HL-60 (cell line): ENCODE results near the gene SHMT1.

Experiments
- DNase-seq, 2 experiments: peaks; one replicate each; pipeline ENCODE4 v3.0.0-alpha.2; 2010 to 2020; ENCODE audit warnings: low read depth in 1 of 2, low spot score in 1 of 2
- H3K27ac ChIP-seq: fragments of 250-450 bp; sonication (Bioruptor Pico); replicated peaks from 2 replicates; pipeline ENCODE4 v1.5.1; 2020; ENCODE audit warnings: mild to moderate bottlenecking, moderate library complexity
- H3K27me3 ChIP-seq: fragments of 250-450 bp; sonication (Bioruptor Pico); 2 replicates; pipeline ENCODE4 v1.5.1; 2021; ENCODE audit warnings: mild to moderate bottlenecking, moderate library complexity; ENCODE audit not compliant: insufficient read depth, poor library complexity, severe bottlenecking
- H3K4me3 ChIP-seq: replicated peaks from 2 replicates; pipeline ENCODE4 v1.5.1; 2011; ENCODE audit warnings: mild to moderate bottlenecking, control low read depth, low read length; ENCODE audit not compliant: insufficient read depth
- GABPA ChIP-seq: IDR thresholded peaks from 2 replicates; pipeline ENCODE4 v1.6.1; 2012; ENCODE audit warnings: low read depth
- POLR2AphosphoS5 ChIP-seq: IDR thresholded peaks from 2 replicates; pipeline ENCODE4 v1.6.1; 2012; ENCODE audit warnings: low read depth
- SPI1 ChIP-seq: IDR thresholded peaks from 2 replicates; pipeline ENCODE4 v1.6.1; 2012; ENCODE audit warnings: low read depth, mild to moderate bottlenecking, borderline replicate concordance
- TF ChIP-seq, protein P1 (sequence below): IDR thresholded peaks from 2 replicates; pipeline ENCODE4 v1.6.1; 2012; ENCODE audit warnings: low read depth; ENCODE audit not compliant: insufficient replicate concordance
- TF ChIP-seq, protein P2 (sequence below): IDR thresholded peaks from one replicate; pipeline ENCODE4 v1.5.1; 2011; ENCODE audit warnings: low read length, control low read depth, inconsistent platforms; ENCODE audit not compliant: insufficient read depth

The SHMT1 gene

GRCh38 chr17:18321309-18321708 lies 42.0 kb downstream of the SHMT1 start:
- Histone ChIP-seq H3K27me3 (no peaks in the 10 kb centered on the region), H3K27ac (no peak overlapping the region), H3K4me3 (no peak overlapping the region)
- TF ChIP-seq, protein P1, sequence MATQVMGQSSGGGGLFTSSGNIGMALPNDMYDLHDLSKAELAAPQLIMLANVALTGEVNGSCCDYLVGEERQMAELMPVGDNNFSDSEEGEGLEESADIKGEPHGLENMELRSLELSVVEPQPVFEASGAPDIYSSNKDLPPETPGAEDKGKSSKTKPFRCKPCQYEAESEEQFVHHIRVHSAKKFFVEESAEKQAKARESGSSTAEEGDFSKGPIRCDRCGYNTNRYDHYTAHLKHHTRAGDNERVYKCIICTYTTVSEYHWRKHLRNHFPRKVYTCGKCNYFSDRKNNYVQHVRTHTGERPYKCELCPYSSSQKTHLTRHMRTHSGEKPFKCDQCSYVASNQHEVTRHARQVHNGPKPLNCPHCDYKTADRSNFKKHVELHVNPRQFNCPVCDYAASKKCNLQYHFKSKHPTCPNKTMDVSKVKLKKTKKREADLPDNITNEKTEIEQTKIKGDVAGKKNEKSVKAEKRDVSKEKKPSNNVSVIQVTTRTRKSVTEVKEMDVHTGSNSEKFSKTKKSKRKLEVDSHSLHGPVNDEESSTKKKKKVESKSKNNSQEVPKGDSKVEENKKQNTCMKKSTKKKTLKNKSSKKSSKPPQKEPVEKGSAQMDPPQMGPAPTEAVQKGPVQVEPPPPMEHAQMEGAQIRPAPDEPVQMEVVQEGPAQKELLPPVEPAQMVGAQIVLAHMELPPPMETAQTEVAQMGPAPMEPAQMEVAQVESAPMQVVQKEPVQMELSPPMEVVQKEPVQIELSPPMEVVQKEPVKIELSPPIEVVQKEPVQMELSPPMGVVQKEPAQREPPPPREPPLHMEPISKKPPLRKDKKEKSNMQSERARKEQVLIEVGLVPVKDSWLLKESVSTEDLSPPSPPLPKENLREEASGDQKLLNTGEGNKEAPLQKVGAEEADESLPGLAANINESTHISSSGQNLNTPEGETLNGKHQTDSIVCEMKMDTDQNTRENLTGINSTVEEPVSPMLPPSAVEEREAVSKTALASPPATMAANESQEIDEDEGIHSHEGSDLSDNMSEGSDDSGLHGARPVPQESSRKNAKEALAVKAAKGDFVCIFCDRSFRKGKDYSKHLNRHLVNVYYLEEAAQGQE: no peak
- TF ChIP-seq SPI1: no peak
- TF ChIP-seq GABPA: no peak
- no peak for DNase-seq

DNA sequence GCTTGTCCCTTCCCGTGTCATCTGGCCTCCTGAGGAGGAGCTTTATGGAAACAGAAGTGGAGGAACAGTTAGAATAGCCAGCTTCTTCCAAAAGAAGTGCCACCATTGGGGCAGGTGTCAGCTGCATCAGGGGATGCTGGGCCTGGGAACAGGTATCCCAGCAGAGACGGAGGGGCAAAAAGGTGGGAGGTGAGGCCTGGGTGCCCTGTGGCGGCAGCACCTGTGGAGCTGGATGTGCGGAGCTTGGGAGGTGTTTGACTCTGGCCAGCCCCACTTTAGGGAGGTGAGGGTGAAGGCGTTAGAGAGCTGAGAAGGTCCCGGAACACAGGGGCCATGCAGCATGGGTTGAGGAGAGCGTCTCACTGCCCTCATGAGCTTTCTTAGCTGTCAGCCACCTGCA lies 43.0 kb downstream of the SHMT1 start:
- no peak for DNase-seq
- Histone ChIP-seq H3K27me3 (no peaks in the 10 kb centered on the region), H3K27ac (no peak overlapping the region), H3K4me3 (no peak overlapping the region)
- TF ChIP-seq, protein P1: no peak
- TF ChIP-seq GABPA: no peak
- TF ChIP-seq SPI1: no peak
- no peak for TF ChIP-seq POLR2AphosphoS5
- TF ChIP-seq, protein P2, sequence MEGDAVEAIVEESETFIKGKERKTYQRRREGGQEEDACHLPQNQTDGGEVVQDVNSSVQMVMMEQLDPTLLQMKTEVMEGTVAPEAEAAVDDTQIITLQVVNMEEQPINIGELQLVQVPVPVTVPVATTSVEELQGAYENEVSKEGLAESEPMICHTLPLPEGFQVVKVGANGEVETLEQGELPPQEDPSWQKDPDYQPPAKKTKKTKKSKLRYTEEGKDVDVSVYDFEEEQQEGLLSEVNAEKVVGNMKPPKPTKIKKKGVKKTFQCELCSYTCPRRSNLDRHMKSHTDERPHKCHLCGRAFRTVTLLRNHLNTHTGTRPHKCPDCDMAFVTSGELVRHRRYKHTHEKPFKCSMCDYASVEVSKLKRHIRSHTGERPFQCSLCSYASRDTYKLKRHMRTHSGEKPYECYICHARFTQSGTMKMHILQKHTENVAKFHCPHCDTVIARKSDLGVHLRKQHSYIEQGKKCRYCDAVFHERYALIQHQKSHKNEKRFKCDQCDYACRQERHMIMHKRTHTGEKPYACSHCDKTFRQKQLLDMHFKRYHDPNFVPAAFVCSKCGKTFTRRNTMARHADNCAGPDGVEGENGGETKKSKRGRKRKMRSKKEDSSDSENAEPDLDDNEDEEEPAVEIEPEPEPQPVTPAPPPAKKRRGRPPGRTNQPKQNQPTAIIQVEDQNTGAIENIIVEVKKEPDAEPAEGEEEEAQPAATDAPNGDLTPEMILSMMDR: no peak

GRCh38 chr17:18319604-18320256 lies 43.6 kb downstream of the SHMT1 start:
- DNase-seq: peak in 1 of 2 experiments; percentile 35
- Histone ChIP-seq H3K4me3 (no peak overlapping the region), H3K27ac (no peak overlapping the region), H3K27me3 (no peaks in the 10 kb centered on the region)
- TF ChIP-seq POLR2AphosphoS5: no peak
- TF ChIP-seq SPI1: no peak
- no peak for TF ChIP-seq GABPA
- TF ChIP-seq, protein P2: no peak
- TF ChIP-seq, protein P1: no peak
